GM23338 (cell line): ENCODE results near the gene UBE2Q2. TPM values are rescaled to one million over a fixed set of nuclear protein-coding genes. Genes with fewer than 3 reads are reported as not detected.
A peak's percentile ranks its signal among the peaks of the same experiment; 100 is the strongest.
"Not testable (repeated sequence)": the region's sequence is repeated elsewhere in the genome, so short reads cannot be mapped to it uniquely, and the experiment has no call there.

ENCODE experiments used
- ATAC-seq: fragments of 200-7000 bp; cut with Tn5 transposase; 3 replicates; pipeline ENCODE4 v1.9.1; 2020
- DNase-seq: peaks from one replicate; pipeline ENCODE4 v3.0.0-alpha.2; 2015; ENCODE audit warnings: low spot score
- H2AFZ ChIP-seq: fragments of 200-600 bp; sonication (generic); 2 replicates; pipeline ENCODE4 v1.8.0; 2016; ENCODE audit warnings: antibody characterized with exemption, mild to moderate bottlenecking, moderate library complexity
- H3F3A ChIP-seq: fragments of 200-600 bp; sonication (generic); replicated peaks from 2 replicates; pipeline ENCODE4 v1.8.0; 2017; ENCODE audit warnings: antibody characterized with exemption, mixed run types, low read depth
- H3K27ac ChIP-seq: fragments of 200-600 bp; sonication (generic); 2 replicates; pipeline ENCODE4 v1.6.1; 2016; ENCODE audit warnings: low read depth
- H3K27me3 ChIP-seq: fragments of 200-600 bp; sonication (generic); 2 replicates; pipeline ENCODE4 v1.8.0; 2016; ENCODE audit warnings: mild to moderate bottlenecking, mixed run types, moderate library complexity; ENCODE audit not compliant: insufficient read depth
- H3K36me3 ChIP-seq: fragments of 200-600 bp; sonication (generic); 2 replicates; pipeline ENCODE4 v1.8.0; 2016; ENCODE audit warnings: mild to moderate bottlenecking; ENCODE audit not compliant: insufficient read depth
- H3K4me1 ChIP-seq: fragments of 200-600 bp; sonication (generic); 2 replicates; pipeline ENCODE4 v1.8.0; 2016; ENCODE audit warnings: mild to moderate bottlenecking, moderate library complexity; ENCODE audit not compliant: insufficient read depth
- H3K4me2 ChIP-seq: fragments of 200-600 bp; sonication (generic); 2 replicates; pipeline ENCODE4 v1.7.1; 2017; ENCODE audit warnings: mixed run types
- H3K4me3 ChIP-seq: fragments of 200-600 bp; sonication (generic); 2 replicates; pipeline ENCODE4 v1.6.1; 2016; ENCODE audit warnings: mixed run types
- H3K79me2 ChIP-seq: fragments of 200-600 bp; sonication (generic); replicated peaks from 2 replicates; pipeline ENCODE4 v1.8.0; 2017; ENCODE audit warnings: mild to moderate bottlenecking; ENCODE audit not compliant: insufficient read depth
- H3K9me2 ChIP-seq: fragments of 200-600 bp; sonication (generic); 2 replicates; pipeline ENCODE4 v1.8.0; 2017; ENCODE audit not compliant: insufficient read depth
- H4K20me1 ChIP-seq: fragments of 200-600 bp; sonication (generic); replicated peaks from 2 replicates; pipeline ENCODE4 v1.8.0; 2017; ENCODE audit warnings: mild to moderate bottlenecking; ENCODE audit not compliant: insufficient read depth
- H3K27ac Mint-ChIP-seq: 2 replicates; pipeline ENCODE4 v1.8.0; 2020; ENCODE audit warnings: inconsistent platforms, mild to moderate bottlenecking, moderate library complexity, mixed read lengths
- H3K27me3 Mint-ChIP-seq: 3 replicates; pipeline ENCODE4 v1.8.0; 2022; ENCODE audit warnings: low read depth, mild to moderate bottlenecking, moderate library complexity, mixed read lengths, inconsistent platforms; ENCODE audit not compliant: insufficient read depth, poor library complexity
- H3K36me3 Mint-ChIP-seq: 3 replicates; pipeline ENCODE4 v1.8.0; 2021; ENCODE audit warnings: low read depth, mild to moderate bottlenecking, inconsistent platforms, moderate library complexity, mixed read lengths
- H3K4me1 Mint-ChIP-seq: 3 replicates; pipeline ENCODE4 v1.8.0; 2020; ENCODE audit warnings: mild to moderate bottlenecking, inconsistent platforms, mixed read lengths
- H3K4me3 Mint-ChIP-seq: 3 replicates; pipeline ENCODE4 v1.8.0; 2021; ENCODE audit warnings: moderate library complexity, mild to moderate bottlenecking, inconsistent platforms, mixed read lengths
- H3K9me3 Mint-ChIP-seq: 3 replicates; pipeline ENCODE4 v1.8.0; 2020; ENCODE audit warnings: moderate library complexity, mild to moderate bottlenecking, inconsistent platforms, mixed read lengths
- CREB1 ChIP-seq: fragments of 250-450 bp; sonication (Bioruptor Pico); IDR thresholded peaks from 2 replicates; pipeline ENCODE4 v1.5.0; 2020; ENCODE audit warnings: low read depth, mild to moderate bottlenecking, moderate library complexity
- ETS1 ChIP-seq: IDR thresholded peaks from 2 replicates; pipeline ENCODE4 v1.6.1; 2016; ENCODE audit warnings: antibody characterized with exemption
- EZH2 ChIP-seq: fragments of 200-600 bp; sonication (generic); IDR thresholded peaks from one replicate; pipeline ENCODE4 v1.8.0; 2017; ENCODE audit warnings: antibody characterized with exemption, mild to moderate bottlenecking, low read depth; ENCODE audit not compliant: unreplicated experiment
- POLR2AphosphoS5 ChIP-seq: IDR thresholded peaks from 2 replicates; pipeline ENCODE4 v1.6.1; 2016; ENCODE audit warnings: antibody characterized with exemption, low read depth
- ZNF114 ChIP-seq: fragments of 250-450 bp; sonication (Bioruptor Pico); IDR thresholded peaks from 2 replicates; pipeline ENCODE4 v1.5.0; 2020; ENCODE audit warnings: mild to moderate bottlenecking, moderate library complexity
- polyA plus RNA-seq: library from polyadenylated mRNA; unstranded; fragments of >200 nt; fragmentation: Nextera tagmentation; extraction: Ambion mirVana; gene quantifications from 2 replicates; pipeline ENCODE4 v1.2.1, GENCODE V29; 2016
- total RNA-seq: library from RNA; depleted of rRNA; stranded (reverse); fragments of >200 nt; shearing (Covaris generic); gene quantifications from 2 replicates; pipeline ENCODE4 v1.2.3, GENCODE V29; 2014
- TF ChIP-seq, protein P1 (sequence below), 2 experiments: fragments of 200-600 bp in 1 of 2; sonication (generic) in 1 of 2; conservative IDR thresholded peaks; 2 replicates each; pipeline versions ENCODE4 v1.5.1 to v1.6.1; 2016 to 2017; ENCODE audit warnings: antibody characterized with exemption in 2 of 2, low read depth in 2 of 2, mild to moderate bottlenecking in 2 of 2, moderate library complexity in 1 of 2

UBE2Q2 gene
- total and polyA plus RNA-seq, 2 experiments from 2014 or later: 23.7 to 29.3 TPM

- no peaks in the 10 kb centered on the region for H3F3A ChIP-seq
- no peak overlapping the region for H3K27ac Mint-ChIP-seq
- no peaks in the 10 kb centered on the region for H3K36me3 ChIP-seq
- no peaks in the 10 kb centered on the region for H3K9me2 ChIP-seq
- H4K20me1 ChIP-seq: no peaks in the 10 kb centered on the region
- peak; percentile 92 for DNase-seq
- H3K4me1 Mint-ChIP-seq: peaks cover 8% of the 10 kb centered on the region
- H3K27ac ChIP-seq: no peak overlapping the region
- peak overlapping the region; percentile 70 for H3K4me2 ChIP-seq
- TF ChIP-seq EZH2 (no peak), POLR2AphosphoS5 (no peak), ETS1 (no peak), ZNF114 (no peak), CREB1 (CRISPR knock-in tag) (0 out of 2 replicates have a peak, but pooled peaks have one; percentile 28)
- TF ChIP-seq, protein P1, sequence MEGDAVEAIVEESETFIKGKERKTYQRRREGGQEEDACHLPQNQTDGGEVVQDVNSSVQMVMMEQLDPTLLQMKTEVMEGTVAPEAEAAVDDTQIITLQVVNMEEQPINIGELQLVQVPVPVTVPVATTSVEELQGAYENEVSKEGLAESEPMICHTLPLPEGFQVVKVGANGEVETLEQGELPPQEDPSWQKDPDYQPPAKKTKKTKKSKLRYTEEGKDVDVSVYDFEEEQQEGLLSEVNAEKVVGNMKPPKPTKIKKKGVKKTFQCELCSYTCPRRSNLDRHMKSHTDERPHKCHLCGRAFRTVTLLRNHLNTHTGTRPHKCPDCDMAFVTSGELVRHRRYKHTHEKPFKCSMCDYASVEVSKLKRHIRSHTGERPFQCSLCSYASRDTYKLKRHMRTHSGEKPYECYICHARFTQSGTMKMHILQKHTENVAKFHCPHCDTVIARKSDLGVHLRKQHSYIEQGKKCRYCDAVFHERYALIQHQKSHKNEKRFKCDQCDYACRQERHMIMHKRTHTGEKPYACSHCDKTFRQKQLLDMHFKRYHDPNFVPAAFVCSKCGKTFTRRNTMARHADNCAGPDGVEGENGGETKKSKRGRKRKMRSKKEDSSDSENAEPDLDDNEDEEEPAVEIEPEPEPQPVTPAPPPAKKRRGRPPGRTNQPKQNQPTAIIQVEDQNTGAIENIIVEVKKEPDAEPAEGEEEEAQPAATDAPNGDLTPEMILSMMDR (conservative IDR thresholded peaks at IDR 0.05; ENCODE audit: low read depth in 2 of 2): peak; percentile 57 to 96
- no peaks in the 10 kb centered on the region for H3K36me3 Mint-ChIP-seq
- peak overlapping the region; percentile 39 for H3K4me3 ChIP-seq
- peak overlapping the region; percentile 61 for H3K4me3 Mint-ChIP-seq
- ATAC-seq: peak; percentile 100
- peaks cover 20% of the 10 kb centered on the region for H3K27me3 Mint-ChIP-seq
- H3K79me2 ChIP-seq: no peaks in the 10 kb centered on the region
- H3K4me1 ChIP-seq: peaks cover 7% of the 10 kb centered on the region; the same call in 1 of the 2 replicates
- peaks cover 3% of the 10 kb centered on the region; the same call in 2 of the 3 replicates for H3K9me3 Mint-ChIP-seq
- peak overlapping the region; percentile 98 for H2AFZ ChIP-seq
- peaks cover 25% of the 10 kb centered on the region for H3K27me3 ChIP-seq
Observed at GRCh38 chr15:75801859-75802593, 41.2 kb upstream of the UBE2Q2 start.

GRCh38 chr15:75807486-75807885 is 35.8 kb upstream of the UBE2Q2 start:
- not testable (repeated sequence) for H3K27me3 ChIP-seq, H3K27ac ChIP-seq, H3K27me3 Mint-ChIP-seq, H3F3A ChIP-seq, H2AFZ ChIP-seq, H3K9me3 Mint-ChIP-seq, H3K27ac Mint-ChIP-seq, H4K20me1 ChIP-seq, H3K79me2 ChIP-seq, ATAC-seq, H3K9me2 ChIP-seq, H3K36me3 ChIP-seq, H3K4me2 ChIP-seq, DNase-seq, H3K4me1 Mint-ChIP-seq, H3K4me3 Mint-ChIP-seq, H3K4me1 ChIP-seq, H3K4me3 ChIP-seq, H3K36me3 Mint-ChIP-seq

GRCh38 chr15:75808009-75808408 is 35.2 kb upstream of the UBE2Q2 start:
- H3K9me2 ChIP-seq, H3K36me3 Mint-ChIP-seq, H3K4me1 ChIP-seq, H3F3A ChIP-seq, H3K27me3 Mint-ChIP-seq, H3K27me3 ChIP-seq, H2AFZ ChIP-seq, H3K4me1 Mint-ChIP-seq, H3K9me3 Mint-ChIP-seq, H3K79me2 ChIP-seq, H3K4me3 ChIP-seq, H3K27ac ChIP-seq, H3K4me2 ChIP-seq, H4K20me1 ChIP-seq, DNase-seq, H3K4me3 Mint-ChIP-seq, H3K36me3 ChIP-seq, ATAC-seq, H3K27ac Mint-ChIP-seq: not testable (repeated sequence)
